ENCODE measurements around the gene UPP2. TPM values are rescaled to one million over a fixed set of nuclear protein-coding genes. Genes with fewer than 3 reads are reported as not detected.

UPP2 gene
- total RNA-seq, 1 experiment from 2014 or later, result not detected

GRCh38 chr2:158104903-158105302, 3.2 kb downstream of the UPP2 start:
- DNase-seq (ENCODE audit: low read depth), result no peak

- no peak for DNase-seq (ENCODE audit: low read depth)
Measured at GRCh38 chr2:158112992-158113391, 11.3 kb downstream of the UPP2 start.

GRCh38 chr2:158113741-158114295, 12.1 kb downstream of the UPP2 start:
- DNase-seq (ENCODE audit: low read depth), result no peak

DNA sequence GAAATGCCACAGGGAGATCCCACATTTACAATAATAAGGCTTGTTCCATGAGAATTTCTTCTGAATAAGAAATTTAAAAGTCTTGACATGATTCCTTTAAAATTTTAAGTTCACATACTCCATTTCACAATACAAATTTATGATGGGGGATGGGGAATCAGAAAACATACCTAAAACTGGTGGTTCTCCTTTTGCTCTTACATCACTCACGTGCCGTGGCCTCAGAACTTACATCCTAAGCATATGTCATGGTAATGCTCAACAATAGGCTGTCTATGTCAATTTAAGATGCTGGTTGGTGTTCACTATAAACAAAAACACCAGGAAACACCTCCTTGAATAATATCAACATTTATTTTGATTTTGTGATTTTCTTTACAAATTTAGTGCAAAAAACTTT, 12.8 kb downstream of the UPP2 start:
- DNase-seq (ENCODE audit: low read depth), result no peak

GRCh38 chr2:158115202-158115767, 13.6 kb downstream of the UPP2 start:
- no peak for DNase-seq (ENCODE audit: low read depth)

- DNase-seq (ENCODE audit: low read depth), result no peak
Measured at GRCh38 chr2:158116936-158117335, 15.3 kb downstream of the UPP2 start.

DNA sequence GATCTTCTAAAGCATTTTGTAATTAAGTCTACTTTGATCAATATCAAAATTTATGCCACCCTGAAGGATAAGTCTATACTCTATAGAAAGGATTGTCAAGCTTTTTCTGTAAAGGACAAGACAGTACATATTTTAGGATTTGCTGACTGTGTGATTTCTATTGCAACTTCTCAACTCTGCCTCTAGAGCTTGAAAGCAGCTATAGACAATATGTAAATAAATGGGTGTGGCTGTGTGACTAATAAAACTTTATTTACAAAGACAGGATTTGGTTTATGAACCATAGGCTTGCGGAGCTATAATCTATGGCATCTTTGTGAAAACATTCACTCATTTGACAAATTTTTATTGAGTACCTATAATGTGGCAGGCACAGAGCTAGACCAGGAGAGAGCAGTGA, 18.4 kb downstream of the UPP2 start:
- no peak for DNase-seq (ENCODE audit: low read depth)

GRCh38 chr2:158120664-158121641, 19.3 kb downstream of the UPP2 start:
- DNase-seq (ENCODE audit: low read depth), result no peak

- no peak for DNase-seq (ENCODE audit: low read depth)
Measured at GRCh38 chr2:158124896-158125295, 23.2 kb downstream of the UPP2 start.

DNA sequence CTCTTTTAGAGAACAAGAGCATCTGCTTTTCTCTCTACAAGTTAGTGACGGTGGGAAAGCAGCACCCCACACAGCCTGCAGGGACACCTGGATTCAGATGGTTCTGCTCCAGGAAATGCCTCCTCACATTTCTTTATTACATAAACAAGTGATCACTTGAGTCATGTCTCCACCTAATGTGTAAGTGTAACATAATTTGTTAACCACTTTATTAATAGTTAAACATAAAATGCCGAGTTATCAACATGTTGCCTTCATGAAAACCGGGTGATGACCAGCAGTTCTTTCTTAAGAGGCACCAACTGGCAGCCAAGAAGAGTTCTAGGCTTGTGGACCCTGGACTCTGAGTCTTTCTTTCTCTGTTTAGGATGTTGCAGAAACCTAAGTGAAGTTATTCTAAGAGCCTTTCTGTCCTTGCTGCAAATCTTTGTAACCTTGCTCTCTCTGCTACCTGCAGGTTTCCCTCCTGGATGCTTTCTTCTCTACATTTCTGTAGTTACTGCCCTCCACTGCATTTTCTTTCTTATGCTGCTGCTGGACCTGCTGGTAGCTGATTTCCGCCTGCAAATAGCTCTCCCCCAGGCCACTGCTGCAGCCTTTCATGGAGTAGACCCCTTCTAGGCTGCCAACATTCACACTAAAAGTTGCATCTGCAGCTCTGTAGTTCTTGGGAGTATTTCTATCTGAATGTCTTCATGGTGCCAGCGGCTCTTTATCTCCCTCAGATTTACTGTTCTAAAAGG, 24.3 kb downstream of the UPP2 start:
- DNase-seq (ENCODE audit: low read depth), result no peak

- no peak for DNase-seq (ENCODE audit: low read depth)
Measured at GRCh38 chr2:158127380-158127804, 25.7 kb downstream of the UPP2 start.

- no peak for DNase-seq (ENCODE audit: low read depth)
Measured at GRCh38 chr2:158128168-158128973, 26.7 kb downstream of the UPP2 start.

DNA sequence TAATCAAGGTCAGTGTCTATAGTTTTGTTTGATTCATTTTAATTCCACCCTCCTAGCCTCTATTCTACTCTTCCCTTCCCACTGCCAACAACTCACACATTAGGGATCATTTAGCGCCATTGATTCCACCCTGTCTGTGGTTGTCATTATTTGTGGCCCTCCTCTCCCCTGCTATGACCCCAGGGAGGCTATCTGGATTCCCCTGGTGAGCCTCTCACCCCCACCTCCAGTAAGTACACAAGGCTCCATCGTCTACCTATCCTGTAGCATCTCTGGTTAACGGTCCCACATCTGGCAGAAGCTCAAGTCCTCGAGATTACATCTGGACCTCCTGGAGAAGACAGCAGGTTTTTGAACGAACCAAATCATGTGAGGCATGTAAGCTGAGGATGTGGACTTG, 27.4 kb downstream of the UPP2 start:
- DNase-seq (ENCODE audit: low read depth), result no peak

GRCh38 chr2:158130832-158131473, 29.3 kb downstream of the UPP2 start:
- no peak for DNase-seq (ENCODE audit: low read depth)

DNA sequence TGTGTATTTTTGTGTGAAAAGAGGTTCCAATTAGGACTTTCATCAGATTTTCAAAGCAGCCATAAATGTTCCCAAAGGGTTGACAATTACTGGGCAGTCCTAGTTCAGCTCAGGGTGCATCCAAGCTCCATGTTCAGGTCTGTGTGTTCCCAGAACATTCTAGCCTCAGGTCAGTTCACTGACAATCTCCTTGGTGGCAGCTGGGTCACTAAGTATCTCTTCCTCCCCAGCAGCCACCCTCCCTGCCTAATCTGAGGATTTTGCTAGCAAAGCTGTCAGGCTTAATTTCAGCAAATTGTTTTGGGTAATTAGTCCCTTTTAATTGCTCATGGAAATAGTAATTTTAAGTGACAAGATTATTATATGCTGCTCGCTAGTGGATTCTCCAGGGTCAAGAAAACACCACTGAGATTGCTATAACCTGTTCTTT, 29.8 kb downstream of the UPP2 start:
- DNase-seq (ENCODE audit: low read depth), result no peak

- no peak for DNase-seq (ENCODE audit: low read depth)
Measured at GRCh38 chr2:158131919-158132566, 30.4 kb downstream of the UPP2 start.

DNA sequence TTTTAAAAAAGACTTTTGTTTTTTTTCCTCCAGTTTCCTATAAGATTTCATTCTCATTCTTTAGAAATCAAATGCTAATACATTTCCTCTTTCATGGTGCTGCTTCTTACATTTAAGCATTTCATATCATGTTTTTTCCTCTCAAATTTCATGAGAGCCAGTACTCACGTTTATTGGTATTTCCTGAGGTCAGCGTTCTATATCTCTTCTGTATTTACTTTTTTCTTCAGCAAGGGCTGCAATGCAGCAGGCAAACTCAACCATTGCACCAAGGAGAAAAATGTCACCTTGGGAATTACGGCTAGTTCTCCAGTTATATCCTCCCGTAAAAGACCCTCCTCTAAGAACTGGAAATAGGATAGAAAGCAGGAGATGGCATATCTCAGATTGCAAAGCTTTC, 32.4 kb downstream of the UPP2 start:
- DNase-seq (ENCODE audit: low read depth), result no peak

- DNase-seq (ENCODE audit: low read depth), result no peak
Measured at GRCh38 chr2:158134655-158135054, 33.0 kb downstream of the UPP2 start.

DNA sequence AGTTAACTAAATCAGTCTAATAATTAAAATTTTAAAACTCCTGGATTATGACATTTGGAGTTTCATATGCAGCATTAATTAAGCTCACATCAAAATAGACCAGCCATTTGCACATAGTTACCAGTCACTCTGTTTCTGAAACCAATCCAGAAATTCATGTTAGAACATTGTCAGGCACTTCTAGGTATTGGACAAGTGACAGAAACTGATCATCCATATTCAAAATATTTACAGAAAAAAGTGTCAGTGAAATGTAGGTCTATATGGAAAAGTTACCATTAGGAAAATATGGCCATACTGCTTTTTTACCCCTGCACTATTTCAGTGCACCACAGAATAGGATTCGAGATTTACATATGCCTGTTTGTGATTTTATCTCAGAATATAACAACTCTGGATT, 33.4 kb downstream of the UPP2 start:
- DNase-seq (ENCODE audit: low read depth), result no peak

- no peak for DNase-seq (ENCODE audit: low read depth)
Measured at GRCh38 chr2:158138255-158138654, 36.6 kb downstream of the UPP2 start.

All from M059J (cell line).